Activated CD8-positive, alpha-beta memory T cell treated with anti-CD3 and anti-CD28 coated beads, Interleukin-2, amount 50 U/mL, for 4 hours (primary cell): ENCODE measurements around the gene UCKL1.
"Not testable (repeated sequence)": the region's sequence is repeated elsewhere in the genome, so short reads cannot be mapped to it uniquely, and the experiment has no call there.

Experiments used
- DNase-seq: peaks from one replicate; pipeline ENCODE4 v3.0.0-alpha.2; 2020

The UCKL1 gene

DNA sequence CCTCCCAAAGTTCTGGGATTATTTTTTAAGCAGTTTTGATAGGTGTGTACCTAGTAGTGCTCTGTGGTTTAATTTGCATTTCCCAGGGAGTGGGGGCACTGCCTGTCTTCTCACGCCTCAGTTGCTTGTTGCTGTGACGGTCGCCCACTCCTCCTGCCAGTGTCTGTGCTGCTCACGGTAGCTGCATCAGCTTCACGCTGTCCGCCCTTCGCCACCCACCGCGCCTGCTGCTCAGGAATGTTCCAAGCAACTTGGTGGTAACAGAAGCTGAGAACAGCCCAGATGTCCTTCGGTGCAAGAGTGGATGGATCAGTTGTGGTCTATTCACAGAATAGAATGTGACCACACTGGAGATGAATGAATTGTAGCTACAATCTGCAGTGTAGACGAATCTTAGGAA lies 38.4 kb downstream of the UCKL1 start:
- DNase-seq = no peak

DNA sequence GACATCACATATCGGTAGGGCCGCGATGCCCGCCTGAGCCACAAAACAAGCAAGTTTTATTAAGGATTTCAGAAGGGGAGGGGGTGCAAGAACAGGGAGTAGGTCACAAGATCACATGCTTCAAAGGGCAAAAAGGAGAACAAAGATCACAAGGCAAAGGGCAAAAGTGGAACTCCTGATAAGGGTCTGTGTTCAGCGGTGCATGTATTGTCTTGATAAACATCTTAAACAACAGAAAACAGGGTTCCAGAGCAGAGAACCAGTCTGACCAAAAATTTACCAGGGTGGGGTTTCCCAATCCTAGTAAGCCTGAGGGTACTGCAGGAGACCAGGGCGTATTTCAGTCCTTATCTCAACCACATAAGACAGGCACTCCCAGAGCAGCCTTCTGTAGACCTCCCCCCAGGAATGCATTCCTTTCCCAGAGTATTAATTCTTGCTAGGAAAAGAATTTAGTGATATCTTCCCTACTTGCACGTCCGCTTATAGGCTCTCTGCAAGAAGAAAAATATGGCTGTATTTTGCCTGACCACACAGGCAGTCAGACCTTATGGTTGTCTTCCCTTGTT lies 39.8 kb downstream of the UCKL1 start:
- DNase-seq = not testable (repeated sequence)

DNA sequence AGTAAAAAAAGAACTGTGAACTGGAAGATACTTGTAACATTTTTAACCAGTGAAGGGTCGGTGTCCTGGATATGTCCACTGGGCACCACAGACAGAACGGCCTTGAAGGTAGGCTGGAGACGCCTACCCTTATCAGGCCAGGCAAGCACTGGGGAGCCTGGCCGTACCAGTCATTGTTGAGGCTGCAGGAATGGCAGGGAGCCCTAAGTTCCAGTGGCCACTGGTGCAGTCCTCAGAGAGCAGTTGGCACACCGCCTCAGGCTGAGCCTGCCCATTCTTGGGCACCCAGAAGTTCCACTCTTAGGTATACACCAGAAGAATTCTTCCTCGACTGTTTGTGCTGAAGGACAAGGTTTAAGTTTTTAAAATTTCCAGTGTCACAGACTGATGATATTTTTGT lies 40.7 kb downstream of the UCKL1 start:
- no peak for DNase-seq

DNA sequence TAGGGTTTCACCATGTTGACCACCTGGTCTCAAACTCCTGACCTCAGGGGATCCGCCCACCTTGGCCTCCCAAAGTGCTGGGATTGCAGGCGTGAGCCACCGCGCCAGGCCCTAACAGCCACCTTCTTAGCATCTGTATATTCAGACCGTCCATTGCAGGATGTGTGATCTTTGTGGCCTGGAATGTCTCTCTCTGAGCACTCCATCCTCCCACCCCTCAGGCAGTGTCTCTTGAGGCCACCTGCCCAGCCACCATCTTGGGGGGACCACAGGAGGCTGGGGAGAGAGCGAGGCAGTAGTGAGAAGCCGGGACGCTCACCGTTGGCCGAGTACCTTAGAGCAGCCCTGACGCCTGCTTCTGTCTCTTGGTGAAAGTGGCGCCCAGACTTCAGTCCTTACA lies 42.4 kb downstream of the UCKL1 start:
- no peak for DNase-seq

DNA sequence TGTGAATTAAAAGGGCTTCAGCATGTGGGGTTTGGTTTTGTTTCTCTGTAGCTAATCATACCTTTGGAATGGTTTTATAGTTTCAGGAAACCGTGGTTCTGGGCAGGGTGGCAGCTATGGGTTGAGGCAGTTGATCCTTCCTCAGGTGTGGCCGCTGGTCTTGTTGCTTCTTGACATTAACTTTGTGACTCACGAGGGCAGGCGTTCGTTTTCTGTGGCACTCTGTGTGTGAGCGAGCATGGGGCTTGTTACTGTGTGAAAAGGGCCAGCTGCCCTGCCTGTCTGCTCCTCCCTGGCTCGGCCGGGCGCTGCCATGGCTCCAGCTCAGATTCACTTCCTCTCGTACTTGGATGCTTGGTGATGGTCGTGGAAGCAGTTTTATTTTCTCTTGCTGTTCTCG lies 45.0 kb downstream of the UCKL1 start:
- DNase-seq = no peak

DNA sequence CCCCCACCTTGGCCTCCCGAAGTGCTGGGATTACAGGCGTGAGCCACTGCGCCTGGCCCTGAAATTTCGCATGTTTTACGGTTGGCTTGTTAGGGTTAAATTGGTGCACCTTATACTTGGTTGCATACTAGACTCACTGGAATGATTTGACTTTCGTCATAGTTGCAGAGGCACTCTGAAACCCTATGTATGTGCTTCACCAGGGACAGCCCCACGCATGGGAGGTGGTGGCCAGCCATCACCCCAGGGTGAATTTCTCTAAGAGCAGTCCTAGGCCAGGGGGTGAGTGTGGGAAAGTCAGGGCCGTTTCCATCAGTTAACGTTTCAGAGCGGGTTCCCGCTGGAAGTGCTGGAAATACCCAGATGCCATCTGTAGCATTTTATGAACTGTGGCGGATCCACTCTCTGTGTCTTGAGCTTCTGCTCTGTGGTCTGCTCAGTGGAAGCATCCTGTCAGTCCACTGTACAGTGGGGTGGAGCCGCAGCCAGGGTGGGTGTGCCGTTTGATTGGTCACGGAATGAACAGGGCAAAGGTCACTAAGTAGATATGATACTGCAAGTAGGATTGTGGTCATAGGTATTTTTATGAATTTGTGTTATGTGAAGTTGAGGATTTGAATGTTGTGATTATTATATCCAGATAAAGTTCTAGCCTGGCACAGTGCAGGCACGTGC lies 48.1 kb downstream of the UCKL1 start:
- no peak for DNase-seq

DNA sequence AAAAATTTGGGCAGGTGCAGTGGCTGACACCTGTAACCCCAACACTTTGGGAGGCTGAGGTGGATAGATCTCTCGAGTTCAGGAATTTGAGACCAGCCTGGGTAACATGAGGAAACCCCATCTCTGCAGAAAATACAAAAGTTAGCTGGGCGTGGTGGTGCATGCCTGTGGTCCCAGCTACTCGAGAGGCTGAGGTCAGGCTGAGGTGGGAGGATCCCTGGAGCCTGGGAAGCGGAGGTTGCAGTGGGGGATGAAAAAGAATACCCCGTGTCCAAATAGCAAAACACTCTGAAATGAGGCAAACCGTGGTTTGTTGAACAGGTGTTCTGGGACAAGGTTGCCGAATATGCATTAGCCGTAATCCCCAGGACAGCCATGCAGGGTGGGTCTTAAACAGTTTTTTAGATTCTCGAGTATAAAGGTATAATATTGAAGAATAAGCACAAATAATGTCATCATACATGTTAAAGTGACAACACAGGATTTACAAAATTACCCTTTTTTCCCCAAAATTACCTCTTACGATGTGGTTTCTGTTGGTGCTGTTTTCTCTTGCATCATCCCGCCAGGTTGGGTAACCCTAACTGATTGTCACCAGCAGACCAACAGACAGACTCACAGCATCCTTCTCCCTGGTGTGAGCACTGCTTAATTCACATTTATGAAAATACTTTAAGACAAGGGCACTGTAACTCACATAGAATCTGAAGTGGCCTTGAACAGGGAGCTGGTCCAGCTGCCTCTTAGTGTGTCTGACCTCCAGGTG lies 52.2 kb downstream of the UCKL1 start:
- DNase-seq = no peak

DNA sequence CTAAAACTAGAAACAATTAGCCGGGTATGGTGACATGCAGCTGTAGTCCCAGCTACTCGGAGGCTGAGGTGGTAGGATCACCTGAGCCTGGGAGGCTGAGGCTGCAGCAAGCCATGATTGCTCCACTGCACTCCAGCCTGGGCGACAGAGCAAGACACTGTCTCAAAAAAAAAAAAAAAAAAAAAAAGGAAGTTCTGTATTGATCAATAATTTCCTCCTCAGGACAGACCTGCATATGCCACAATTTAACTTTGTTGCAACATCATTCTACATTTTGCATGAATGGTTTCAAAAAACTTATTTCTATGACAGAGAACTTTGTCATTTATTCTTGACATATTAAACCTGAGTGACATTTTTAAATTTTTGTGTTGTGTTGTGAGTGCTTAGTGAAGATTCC lies 55.8 kb downstream of the UCKL1 start:
- no peak for DNase-seq

DNA sequence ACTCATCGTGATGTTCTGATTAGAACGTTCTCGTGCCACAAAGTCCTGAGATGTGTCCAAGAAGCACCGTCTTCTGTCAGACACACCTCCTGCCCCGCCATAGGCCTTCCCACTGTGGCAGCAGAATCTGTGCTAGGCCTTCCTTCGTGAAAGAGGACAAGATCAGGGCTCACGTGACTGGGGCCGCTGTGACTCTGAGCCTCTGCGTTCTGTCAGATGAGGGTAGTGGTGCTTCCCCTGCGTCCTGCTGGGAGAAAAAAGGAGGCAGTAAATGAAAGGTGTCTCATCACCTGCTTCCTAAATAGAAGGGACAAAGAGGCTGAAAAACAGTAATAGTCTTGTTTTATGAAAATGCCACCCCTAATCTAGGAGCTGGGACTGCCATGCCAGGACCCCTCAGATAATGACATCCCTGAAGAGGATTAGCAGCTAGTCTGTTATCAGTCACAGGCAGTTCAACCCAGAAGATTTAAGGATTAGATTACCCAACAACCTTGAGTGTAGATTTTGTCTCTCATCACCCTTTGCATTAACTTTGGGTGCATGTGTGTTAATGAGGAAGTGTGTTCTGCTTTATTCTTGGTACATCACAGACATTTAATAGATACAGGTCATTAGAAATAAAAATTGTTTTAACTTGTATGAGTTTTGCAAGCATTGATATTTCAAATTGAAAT lies 57.2 kb downstream of the UCKL1 start:
- DNase-seq = no peak

DNA sequence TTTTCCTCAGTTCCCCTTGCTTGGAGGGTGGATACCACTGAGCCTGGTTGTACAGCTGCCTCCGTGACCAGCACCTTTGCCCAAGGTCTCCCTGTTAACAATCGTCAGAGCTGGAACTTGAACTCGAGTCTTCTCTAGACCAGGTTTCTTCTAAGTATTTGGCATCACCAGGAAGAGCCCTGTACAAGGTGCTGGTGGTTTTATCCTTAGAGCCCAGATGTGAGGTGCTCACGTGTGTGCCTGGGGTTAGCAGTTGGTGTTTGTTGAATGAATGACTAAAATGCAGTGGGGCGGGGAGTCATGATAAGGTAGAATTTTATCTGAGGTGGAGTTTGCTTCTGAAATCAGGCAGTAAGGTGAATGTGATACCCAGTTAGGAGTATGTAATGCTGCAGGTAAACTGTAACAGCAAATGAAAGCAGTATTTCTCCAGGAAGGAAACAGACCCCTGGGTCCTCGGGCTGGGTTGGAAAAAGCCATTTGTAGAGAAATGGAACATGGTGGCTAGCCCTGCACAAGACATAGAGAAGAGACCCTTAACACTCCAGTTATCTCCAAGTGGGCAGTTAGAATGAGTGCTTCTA lies 58.1 kb downstream of the UCKL1 start:
- DNase-seq = no peak

DNA sequence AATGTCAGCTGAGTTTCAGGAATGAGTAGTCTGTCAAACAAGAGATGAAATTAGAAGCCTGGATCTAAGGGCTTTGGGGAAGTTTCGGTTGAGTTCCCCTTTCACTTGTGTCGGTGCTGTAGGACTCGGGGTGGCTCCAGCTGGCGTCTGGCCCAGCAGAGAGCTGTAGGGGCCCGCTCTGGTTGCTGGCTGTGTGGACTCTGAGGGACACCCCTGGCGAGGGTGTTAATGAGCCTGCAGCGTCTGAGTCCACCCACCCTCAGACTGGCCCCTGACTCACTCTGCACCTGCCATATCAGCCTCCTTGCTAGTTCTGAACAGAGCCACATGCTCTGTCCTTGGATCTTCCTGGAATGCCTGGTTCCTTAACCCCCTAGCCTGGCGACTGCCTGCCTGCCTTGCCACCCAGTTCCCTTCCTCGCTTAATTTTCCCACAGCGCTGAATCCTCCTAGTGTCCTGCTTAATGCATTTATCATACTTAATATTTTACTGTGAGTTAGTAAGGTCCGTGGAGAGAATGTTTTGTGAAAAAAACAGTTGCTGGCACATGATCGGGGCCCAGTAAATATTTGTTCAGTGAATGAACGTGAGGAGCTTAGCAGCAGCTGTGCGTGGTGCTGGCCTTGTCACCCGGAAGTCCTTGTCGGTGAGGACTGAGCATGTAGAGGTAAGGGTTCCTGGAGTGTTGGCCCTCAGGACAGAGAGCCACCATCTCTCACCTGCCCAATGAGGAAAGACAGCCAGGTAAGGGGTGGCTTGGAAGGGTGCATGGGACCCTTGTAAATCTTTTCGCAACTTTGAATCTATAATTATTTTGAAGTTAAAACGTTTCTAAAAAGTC lies 59.7 kb downstream of the UCKL1 start:
- DNase-seq = peak; percentile 24

DNA sequence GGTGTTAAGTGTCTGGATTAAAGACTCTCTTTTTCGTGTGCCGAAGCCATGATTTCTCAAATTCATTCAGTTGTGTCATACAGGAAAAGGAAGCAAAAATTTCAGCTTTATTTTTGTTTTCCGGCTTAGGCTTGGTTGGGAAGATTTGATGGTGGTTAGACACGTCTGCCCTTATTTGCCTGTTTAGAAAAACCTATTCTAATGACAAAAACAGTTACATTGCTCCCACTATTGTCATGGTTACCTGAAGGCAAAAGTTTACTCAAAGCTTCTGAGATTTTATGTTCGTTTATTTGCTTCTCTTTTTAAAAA lies 60.3 kb downstream of the UCKL1 start:
- DNase-seq = no peak

DNA sequence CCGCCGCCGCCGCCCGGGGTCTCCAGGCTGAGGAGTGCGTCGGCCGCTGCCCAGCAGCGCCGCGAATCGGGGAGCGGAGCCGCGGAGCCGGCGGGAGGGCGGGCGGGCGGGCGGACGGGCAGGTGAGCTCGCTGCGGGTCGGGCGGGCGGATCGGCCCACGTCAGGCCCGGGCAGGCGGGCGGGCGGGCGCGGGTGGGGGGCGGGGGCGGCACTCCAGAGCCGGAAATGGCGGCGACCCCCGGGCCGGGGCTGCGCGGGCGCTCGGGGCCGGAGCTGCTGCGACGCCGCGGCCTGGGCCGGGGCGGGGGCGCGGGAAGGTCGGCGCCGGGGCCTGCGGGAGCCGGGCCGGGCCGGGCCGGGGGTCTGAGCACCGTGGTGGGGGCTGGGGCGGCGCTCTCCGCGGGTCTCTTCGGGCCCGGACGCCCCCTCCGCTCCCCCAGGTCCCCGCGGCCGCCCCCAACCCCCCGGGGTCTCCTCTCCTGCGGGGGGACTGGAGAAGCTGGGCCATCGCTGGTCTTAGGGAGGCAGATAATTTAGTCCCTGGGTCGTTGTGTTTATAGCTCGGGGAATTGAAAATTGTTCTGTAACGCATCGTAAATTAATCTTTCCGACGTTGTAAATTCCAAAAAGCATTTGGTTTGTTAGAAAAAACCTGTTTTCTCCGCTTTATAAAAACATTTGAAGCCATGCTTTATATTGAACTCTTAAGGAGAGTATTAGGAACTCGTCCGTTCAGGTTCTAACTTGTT lies 60.8 kb downstream of the UCKL1 start:
- no peak for DNase-seq

DNA sequence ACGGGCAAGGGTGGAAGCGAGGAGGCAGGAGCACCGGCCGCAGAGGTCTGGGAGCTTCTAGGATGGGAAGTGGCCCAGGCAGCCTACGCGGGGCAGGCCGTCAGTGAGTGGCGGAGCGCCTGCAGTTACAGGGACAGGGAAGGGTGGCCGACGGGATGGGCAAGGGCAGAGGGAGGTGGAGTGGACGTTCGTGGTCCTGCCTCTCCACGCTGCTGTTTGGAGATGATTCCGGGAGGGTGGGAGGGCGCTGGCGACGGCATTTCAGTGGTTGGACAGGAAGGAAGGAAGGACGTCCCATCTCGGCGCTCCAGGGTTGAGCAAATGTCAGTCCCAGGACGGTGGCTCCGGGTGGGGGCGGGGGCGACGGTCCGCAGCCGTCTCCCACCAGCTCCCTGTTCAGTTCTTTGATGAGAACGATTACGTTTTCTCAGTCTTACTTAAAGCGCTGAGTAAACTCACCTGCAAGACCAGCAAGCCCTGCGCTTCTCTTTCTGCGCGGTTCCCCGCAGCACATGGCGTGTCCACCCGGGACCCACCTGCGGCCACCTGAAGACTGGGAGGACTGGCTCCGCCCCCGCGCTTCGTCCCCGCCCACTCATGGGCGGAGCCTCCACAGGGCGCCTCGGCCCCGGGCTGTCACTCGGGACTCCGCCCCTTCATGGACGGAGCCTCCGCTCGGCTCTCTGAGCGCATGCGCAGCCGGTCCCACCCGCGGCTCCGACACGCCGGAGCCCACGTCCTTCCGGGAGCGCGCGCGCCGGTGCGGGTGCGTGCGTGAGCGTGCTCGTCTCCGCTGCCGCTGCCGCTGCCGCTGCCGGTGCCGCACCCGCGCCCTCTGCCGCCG lies 61.6 kb downstream of the UCKL1 start, which contains the start of gene DNAJC5:
Gene DNAJC5, plus strand, starts transcription at position 769 of the 844 bp plus-strand sequence. CDS start 33,220 bp downstream, outside the sequence.
- DNase-seq = peak; percentile 97

DNA sequence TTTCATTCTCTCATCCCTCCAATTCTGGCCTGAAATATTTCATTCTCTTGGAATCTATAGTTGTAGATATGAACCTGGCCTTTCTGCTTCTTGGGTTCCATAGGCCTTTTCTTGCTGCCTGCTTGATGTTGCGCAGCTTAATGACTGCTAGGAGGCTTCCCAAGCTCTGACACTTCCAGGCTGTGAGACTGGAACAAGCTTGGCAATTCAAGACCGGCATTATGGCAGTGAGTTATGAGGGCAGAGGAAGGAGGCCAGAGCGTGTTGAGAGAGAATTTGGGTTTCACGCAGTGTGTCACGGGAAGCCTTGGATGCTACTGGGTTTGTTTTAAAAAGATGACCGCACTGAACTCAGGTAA lies 62.2 kb downstream of the UCKL1 start:
- DNase-seq = no peak

DNA sequence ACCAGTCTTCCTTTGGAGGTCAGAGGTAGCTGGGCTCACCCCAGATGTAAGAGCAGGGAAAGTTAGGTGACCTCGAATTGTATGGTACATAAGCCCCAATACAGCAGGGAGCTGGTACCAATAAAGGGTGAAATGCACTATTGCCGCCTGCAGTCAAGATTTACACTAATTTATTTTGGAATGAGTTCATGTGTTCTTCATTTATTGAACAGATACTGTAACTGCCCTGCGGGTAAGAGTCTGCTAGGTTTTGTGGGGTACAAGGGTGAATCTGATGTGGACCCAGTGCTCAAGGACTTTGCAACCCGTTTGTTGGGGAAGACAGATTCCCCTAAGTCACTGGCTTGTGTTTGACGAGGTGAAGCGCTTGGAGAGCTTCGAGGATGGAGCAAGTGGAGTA lies 63.8 kb downstream of the UCKL1 start:
- no peak for DNase-seq

DNA sequence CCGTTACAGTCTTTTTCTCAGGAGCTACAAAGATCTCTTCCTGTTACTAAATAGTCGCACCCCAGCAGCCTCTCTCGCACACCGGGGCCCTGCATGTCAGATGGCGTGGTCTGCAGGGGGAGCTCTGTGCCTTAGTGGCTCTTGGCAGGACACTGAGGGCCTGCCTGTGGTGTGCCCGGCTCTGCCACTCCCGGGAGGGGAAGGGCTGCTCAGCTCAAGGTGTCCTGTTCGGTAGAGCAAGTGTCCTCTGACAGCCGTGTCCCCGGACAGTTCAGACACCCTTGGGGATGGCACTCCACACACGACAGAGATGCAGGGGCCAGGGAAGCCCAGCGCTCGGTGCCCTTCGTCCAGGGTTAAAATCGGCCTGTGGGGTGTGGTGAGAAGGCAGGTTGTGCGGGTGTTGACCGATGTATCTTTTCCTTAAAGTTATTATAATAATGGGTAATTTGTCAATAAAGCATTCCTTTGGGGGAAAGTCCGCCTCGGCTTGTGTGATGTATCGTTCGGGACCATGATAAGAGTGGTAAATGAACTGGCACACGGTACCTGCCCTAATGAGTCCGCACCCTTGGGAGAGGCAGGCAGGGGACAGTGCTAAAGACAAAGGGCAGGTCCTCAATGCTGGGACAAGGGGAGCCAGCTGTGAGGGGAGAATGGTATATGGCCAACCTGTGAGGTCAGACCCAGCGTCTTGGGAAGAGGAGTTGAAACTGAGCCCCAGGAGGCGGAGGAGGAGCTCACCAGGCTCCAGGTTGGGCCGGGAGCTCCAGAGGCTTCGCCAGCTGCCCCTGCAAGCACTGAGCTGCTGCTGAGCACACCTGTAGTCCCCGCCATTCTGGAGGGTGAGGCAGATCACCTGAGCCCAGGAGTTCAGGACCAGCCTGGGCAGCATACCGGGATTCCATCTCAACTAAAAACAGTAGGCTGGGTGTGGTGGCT lies 64.9 kb downstream of the UCKL1 start:
- DNase-seq = peak; percentile 20

DNA sequence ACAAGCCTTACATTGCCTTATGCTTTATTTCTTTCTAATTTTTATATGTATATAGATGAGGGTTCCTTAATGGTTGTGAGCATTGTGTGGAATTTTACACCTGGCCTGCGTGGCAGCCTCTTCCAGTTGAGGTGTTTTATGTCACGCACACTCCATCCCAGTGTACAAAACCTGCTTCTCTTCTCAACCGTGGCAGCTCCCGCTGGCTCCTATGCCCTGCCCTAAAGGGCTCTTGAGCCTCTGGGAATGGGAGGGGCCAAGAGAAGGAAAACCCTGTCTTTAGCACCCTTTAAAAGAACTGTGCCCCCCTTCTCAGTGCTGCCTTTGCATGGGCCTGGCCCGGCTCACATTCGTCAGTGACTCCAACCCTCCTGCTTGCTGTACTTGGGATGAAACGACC lies 65.6 kb downstream of the UCKL1 start:
- DNase-seq = no peak

DNA sequence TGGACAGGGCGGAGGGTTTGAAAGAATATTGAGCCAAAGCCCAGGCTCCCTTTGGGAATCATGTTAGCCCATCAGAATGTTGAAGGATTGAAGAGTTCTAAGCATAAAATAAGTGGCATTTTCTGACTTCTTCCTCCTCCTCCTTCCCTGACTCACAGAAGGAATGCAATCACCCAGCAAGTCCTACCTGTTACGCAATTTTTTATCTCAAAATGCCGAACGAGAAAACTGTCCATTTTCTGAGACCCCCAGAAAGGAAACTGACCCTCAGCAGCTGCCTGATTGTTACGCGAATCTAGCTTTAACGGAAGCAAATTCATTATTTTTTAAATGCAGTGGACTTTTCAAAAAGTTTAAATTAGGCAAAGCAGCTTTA lies 66.0 kb downstream of the UCKL1 start:
- DNase-seq = no peak
